Stimulated activated CD8-positive, alpha-beta memory T cell treated with anti-CD3 and anti-CD28 coated beads, Interleukin-2, amount 100 ng/mL, for 1 hour (primary cell): ENCODE data around the gene GALNT14.

Source experiments
- DNase-seq, 2 donors: peaks; one replicate each; pipeline ENCODE4 v3.0.0-alpha.2; 2020; ENCODE audit warnings: low read depth in 2 of 2

Gene GALNT14

GRCh38 chr2:30974554-30974953 lies 163.7 kb downstream of the GALNT14 start:
- no peak for DNase-seq

GRCh38 chr2:30974092-30974491 lies 164.1 kb downstream of the GALNT14 start:
- no peak for DNase-seq

GRCh38 chr2:30971231-30972025 lies 166.8 kb downstream of the GALNT14 start:
- no peak for DNase-seq

- no peak for DNase-seq
Measured at GRCh38 chr2:30968660-30969397, 169.4 kb downstream of the GALNT14 start.

GRCh38 chr2:30966786-30967185 lies 171.5 kb downstream of the GALNT14 start:
- DNase-seq, result no peak

GRCh38 chr2:30965022-30965531 lies 173.2 kb downstream of the GALNT14 start:
- DNase-seq, result no peak

- no peak for DNase-seq
Measured at GRCh38 chr2:30964334-30965005, 173.8 kb downstream of the GALNT14 start.

- DNase-seq, result no peak
Measured at GRCh38 chr2:30963184-30963583, 175.1 kb downstream of the GALNT14 start.

GRCh38 chr2:30960213-30960612 lies 178.0 kb downstream of the GALNT14 start:
- no peak for DNase-seq

- no peak for DNase-seq
Measured at GRCh38 chr2:30959653-30960052, 178.6 kb downstream of the GALNT14 start.

- DNase-seq, result no peak
Measured at GRCh38 chr2:30958918-30959265, 179.3 kb downstream of the GALNT14 start.

GRCh38 chr2:30958193-30958917 lies 179.9 kb downstream of the GALNT14 start:
- no peak for DNase-seq

GRCh38 chr2:30957591-30957990 lies 180.6 kb downstream of the GALNT14 start:
- DNase-seq, result no peak

- no peak for DNase-seq
Measured at GRCh38 chr2:30956995-30957394, 181.2 kb downstream of the GALNT14 start.

- DNase-seq, result no peak
Measured at GRCh38 chr2:30955516-30956132, 182.6 kb downstream of the GALNT14 start.

GRCh38 chr2:30950339-30950738 lies 187.9 kb downstream of the GALNT14 start:
- DNase-seq, result no peak

GRCh38 chr2:30949435-30949834 lies 188.8 kb downstream of the GALNT14 start:
- no peak for DNase-seq

- DNase-seq, result no peak
Measured at GRCh38 chr2:30948857-30949256, 189.4 kb downstream of the GALNT14 start.

GRCh38 chr2:30948130-30948529 lies 190.1 kb downstream of the GALNT14 start:
- DNase-seq, result no peak

GRCh38 chr2:30947686-30948085 lies 190.6 kb downstream of the GALNT14 start:
- DNase-seq, result no peak

- DNase-seq, result no peak
Measured at GRCh38 chr2:30942419-30942818, 195.8 kb downstream of the GALNT14 start.
